SK-N-MC (cell line): ENCODE data around the gene LY9.

Experiments used
- DNase-seq: peaks from one replicate; pipeline ENCODE4 v3.0.0-alpha.2; 2011; ENCODE audit warnings: low read depth, low spot score
- H3K27ac ChIP-seq: fragments of 200-600 bp; sonication (generic); 2 replicates; pipeline ENCODE4 v1.5.1; 2016; ENCODE audit warnings: mixed run types
- H3K36me3 ChIP-seq: fragments of 200-600 bp; sonication (generic); 2 replicates; pipeline ENCODE4 v1.6.1; 2017; ENCODE audit warnings: antibody characterized with exemption, low read length, mixed read lengths; ENCODE audit not compliant: insufficient read depth
- H3K4me3 ChIP-seq: fragments of 200-600 bp; sonication (generic); 2 replicates; pipeline ENCODE4 v1.5.1; 2016
- H3K9ac ChIP-seq: fragments of 200-600 bp; sonication (generic); 2 replicates; pipeline ENCODE4 v1.8.0; 2017; ENCODE audit warnings: mixed run types, mixed read lengths; ENCODE audit not compliant: insufficient read length
- H3K9me3 ChIP-seq: fragments of 200-600 bp; sonication (generic); 2 replicates; pipeline ENCODE4 v1.6.1; 2017; ENCODE audit warnings: low read depth, mild to moderate bottlenecking, antibody characterized with exemption, low read length, moderate library complexity, mixed read lengths
- EZH2 ChIP-seq: fragments of 200-600 bp; sonication (generic); IDR thresholded peaks from one replicate; pipeline ENCODE4 v1.6.1; 2017; ENCODE audit warnings: antibody characterized with exemption
- FOXP2 ChIP-seq: optimal IDR thresholded peaks from 2 replicates; pipeline ENCODE3; 2011; ENCODE audit warnings: mild to moderate bottlenecking, moderate library complexity; ENCODE audit not compliant: insufficient read depth; ENCODE audit errors: extremely low read length, control extremely low read depth
- POLR2AphosphoS5 ChIP-seq: IDR thresholded peaks from 2 replicates; pipeline ENCODE4 v1.6.1; 2012; ENCODE audit warnings: mild to moderate bottlenecking, low read depth, low read length, borderline replicate concordance

The LY9 gene

GRCh38 chr1:160818207-160818937 lies 22.4 kb downstream of the LY9 start:
- no peak overlapping the region for H3K4me3 ChIP-seq
- no peak overlapping the region for H3K9ac ChIP-seq
- no peaks in the 10 kb centered on the region for H3K9me3 ChIP-seq
- no peak overlapping the region for H3K27ac ChIP-seq
- TF ChIP-seq POLR2AphosphoS5 (no peak), FOXP2 (no peak), EZH2 (no peak)
- no peaks in the 10 kb centered on the region for H3K36me3 ChIP-seq
- DNase-seq, result no peak

- Histone ChIP-seq H3K27ac (no peak overlapping the region), H3K36me3 (no peaks in the 10 kb centered on the region), H3K9me3 (no peaks in the 10 kb centered on the region), H3K9ac (no peak overlapping the region), H3K4me3 (no peak overlapping the region)
- no peak for TF ChIP-seq FOXP2
- TF ChIP-seq EZH2, result no peak
- no peak for TF ChIP-seq POLR2AphosphoS5
- DNase-seq, result no peak
Measured at GRCh38 chr1:160819186-160819585, 23.2 kb downstream of the LY9 start.

DNA sequence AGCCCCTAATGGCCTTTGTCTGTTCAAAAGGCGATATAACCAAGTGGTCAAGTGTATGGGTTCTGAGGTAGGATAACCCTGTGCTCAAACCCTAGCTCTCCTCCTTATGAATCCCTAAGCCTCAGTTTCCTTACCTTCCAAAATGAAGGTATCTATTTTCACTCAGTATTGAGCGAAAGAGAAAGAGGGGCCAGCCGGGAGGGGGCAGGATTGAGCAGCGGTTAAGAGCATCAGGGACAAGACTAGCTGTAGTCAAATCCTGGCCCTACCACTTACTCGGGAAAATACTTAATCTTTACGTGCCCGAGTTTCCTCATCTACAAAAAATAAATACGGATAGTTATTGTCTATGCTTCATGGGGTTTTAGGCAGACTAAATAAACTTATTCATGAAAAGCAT lies 25.7 kb downstream of the LY9 start:
- Histone ChIP-seq H3K27ac (no peak overlapping the region), H3K36me3 (no peaks in the 10 kb centered on the region), H3K9ac (no peak overlapping the region), H3K4me3 (no peak overlapping the region), H3K9me3 (no peaks in the 10 kb centered on the region)
- no peak for TF ChIP-seq POLR2AphosphoS5
- no peak for TF ChIP-seq EZH2
- no peak for TF ChIP-seq FOXP2
- DNase-seq, result no peak

- no peaks in the 10 kb centered on the region for H3K9me3 ChIP-seq
- H3K9ac ChIP-seq, result no peak overlapping the region
- H3K4me3 ChIP-seq, result no peak overlapping the region
- no peak overlapping the region for H3K27ac ChIP-seq
- DNase-seq, result no peak
- TF ChIP-seq FOXP2 (no peak), EZH2 (no peak), POLR2AphosphoS5 (no peak)
- H3K36me3 ChIP-seq, result no peaks in the 10 kb centered on the region
Measured at GRCh38 chr1:160823296-160823695, 27.3 kb downstream of the LY9 start.

DNA sequence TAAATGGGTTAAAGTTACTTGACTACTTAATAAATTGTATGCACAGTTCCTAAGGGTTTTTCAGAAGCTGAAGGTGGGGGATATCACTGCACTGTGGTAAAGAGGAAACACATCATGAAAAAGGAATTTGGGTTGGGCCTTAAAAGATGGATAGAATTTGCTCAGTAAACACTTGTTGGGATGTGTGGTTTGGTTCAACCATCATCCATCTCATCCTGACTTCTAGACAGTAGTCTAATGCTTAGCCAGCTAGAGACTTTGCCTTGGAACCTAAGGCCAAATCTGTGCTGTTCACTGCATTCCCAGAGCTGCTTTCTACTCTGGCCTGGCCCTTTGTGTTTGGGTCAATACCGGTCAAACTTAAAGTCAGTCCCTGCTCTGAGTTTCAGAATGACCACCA lies 30.6 kb downstream of the LY9 start:
- H3K36me3 ChIP-seq, result no peaks in the 10 kb centered on the region
- no peak overlapping the region for H3K27ac ChIP-seq
- no peak for TF ChIP-seq EZH2
- no peak for TF ChIP-seq FOXP2
- no peak for TF ChIP-seq POLR2AphosphoS5
- no peak for DNase-seq
- H3K9me3 ChIP-seq, result no peaks in the 10 kb centered on the region
- no peak overlapping the region for H3K9ac ChIP-seq
- H3K4me3 ChIP-seq, result no peak overlapping the region

GRCh38 chr1:160827418-160827817 lies 31.4 kb downstream of the LY9 start:
- Histone ChIP-seq H3K27ac (no peak overlapping the region), H3K9ac (no peak overlapping the region), H3K36me3 (no peaks in the 10 kb centered on the region), H3K9me3 (no peaks in the 10 kb centered on the region), H3K4me3 (no peak overlapping the region)
- TF ChIP-seq POLR2AphosphoS5 (no peak), EZH2 (no peak), FOXP2 (no peak)
- no peak for DNase-seq

- Histone ChIP-seq H3K27ac (no peak overlapping the region), H3K36me3 (no peaks in the 10 kb centered on the region), H3K4me3 (no peak overlapping the region), H3K9ac (no peak overlapping the region), H3K9me3 (no peaks in the 10 kb centered on the region)
- DNase-seq, result no peak
- no peak for TF ChIP-seq FOXP2
- TF ChIP-seq EZH2, result no peak
- no peak for TF ChIP-seq POLR2AphosphoS5
Measured at GRCh38 chr1:160829766-160830165, 33.8 kb downstream of the LY9 start.

DNA sequence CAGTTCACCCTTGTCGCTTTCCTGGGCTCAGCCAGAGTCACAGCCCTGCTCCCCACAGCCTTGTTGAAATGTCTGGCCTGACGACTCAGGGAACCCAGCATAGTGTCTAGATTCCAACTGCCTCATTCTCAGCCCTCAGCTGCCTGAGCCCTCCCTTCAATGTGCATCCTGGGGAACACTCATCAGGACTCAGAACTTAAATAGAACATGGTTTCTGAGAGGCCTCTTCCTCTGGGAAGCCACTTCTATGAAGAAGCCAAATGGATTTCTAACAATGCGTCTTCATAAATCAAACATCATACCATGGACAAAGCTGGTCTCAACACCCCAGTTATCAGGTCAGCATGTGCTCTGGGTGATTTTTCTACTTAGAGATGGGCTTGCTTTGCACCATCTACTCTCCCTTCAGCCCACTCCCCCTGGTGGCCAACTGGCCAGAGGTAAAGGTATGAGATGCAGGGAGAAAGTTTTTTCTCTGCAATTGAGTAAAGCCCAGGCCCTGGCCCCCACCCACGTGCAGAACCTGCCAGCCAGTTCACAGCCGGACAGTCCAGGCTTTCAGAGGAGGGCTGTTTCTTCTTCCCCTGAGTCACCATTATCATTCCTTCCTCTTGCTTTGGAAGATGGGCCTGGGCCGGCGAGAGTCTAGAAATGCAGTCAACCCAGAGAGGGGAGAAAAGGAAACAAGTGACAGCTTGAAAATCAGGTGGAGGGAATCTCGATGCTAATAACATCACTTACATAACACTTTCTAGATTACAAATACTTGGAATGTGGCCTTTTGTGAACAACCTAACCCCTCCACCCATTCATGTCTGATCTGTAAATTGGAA lies 34.6 kb downstream of the LY9 start:
- no peak for DNase-seq
- H3K9ac ChIP-seq, result no peak overlapping the region
- H3K27ac ChIP-seq, result no peak overlapping the region
- no peak overlapping the region for H3K4me3 ChIP-seq
- TF ChIP-seq POLR2AphosphoS5 (no peak), EZH2 (no peak), FOXP2 (no peak)
- no peaks in the 10 kb centered on the region for H3K9me3 ChIP-seq
- H3K36me3 ChIP-seq, result no peaks in the 10 kb centered on the region
